Sigmoid colon (tissue), 4 donors: ENCODE results near the gene CPEB3.

ENCODE experiments used
- CTCF ChIP-seq, 4 experiments: fragments of 450-650 bp in 3 of 4; fragments of 200-600 bp in 1 of 4; IDR thresholded peaks; one replicate each; pipeline ENCODE4 v1.5.1; 2016 to 2019; ENCODE audit warnings: antibody characterized with exemption in 4 of 4, mild to moderate bottlenecking in 3 of 4, moderate library complexity in 2 of 4
- EP300 ChIP-seq, 4 donors: sonication (generic); formaldehyde crosslinking; IDR thresholded peaks; one replicate each; pipeline ENCODE4 v1.6.1; 2017; ENCODE audit warnings: antibody characterized with exemption in 4 of 4
- POLR2A ChIP-seq, 2 donors: fragments of 450-650 bp; IDR thresholded peaks; one replicate each; pipeline ENCODE4 v1.6.1; 2016; ENCODE audit warnings: antibody characterized with exemption in 2 of 2, mild to moderate bottlenecking in 2 of 2, moderate library complexity in 2 of 2

GRCh38 chr10:92102601-92103213, 188.2 kb downstream of the CPEB3 start:
- TF ChIP-seq CTCF (IDR thresholded peaks at IDR 0.05) = no peak
- no peak for TF ChIP-seq EP300 (IDR thresholded peaks at IDR 0.05)
- TF ChIP-seq POLR2A (IDR thresholded peaks at IDR 0.05) = no peak
